HG03521 (cell line): Measurements from ENCODE around the gene SPOCK2.
"Not testable (repeated sequence)": the region's sequence is repeated elsewhere in the genome, so short reads cannot be mapped to it uniquely, and the experiment has no call there.

Experiments used
- ATAC-seq: cut with Tn5 transposase; IDR thresholded peaks from one replicate; pipeline ENCODE4 v1.9.1; 2021; ENCODE audit warnings: mild to moderate bottlenecking, moderate library complexity; ENCODE audit not compliant: unreplicated experiment

SPOCK2 gene

GRCh38 chr10:72087969-72088888 lies at the start of gene SPOCK2:
SPOCK2 (minus strand) TSS chr10:72088551; CDS start chr10:72088328, 223 bp downstream.
- no peak for ATAC-seq

- ATAC-seq, result no peak
These were observed 49.2 kb upstream of the SPOCK2 start for GRCh38 chr10:72137583-72137982.

- not testable (repeated sequence) for ATAC-seq
These were observed 47.9 kb upstream of the SPOCK2 start for GRCh38 chr10:72136225-72136624.

- ATAC-seq, result no peak
These were observed 46.7 kb upstream of the SPOCK2 start for GRCh38 chr10:72134785-72135767.

- ATAC-seq, result peak; percentile 64
These were observed 45.2 kb upstream of the SPOCK2 start for GRCh38 chr10:72133517-72133916.

GRCh38 chr10:72132854-72133253 lies 44.5 kb upstream of the SPOCK2 start:
- ATAC-seq, result no peak

- ATAC-seq, result no peak
These were observed 39.2 kb upstream of the SPOCK2 start for GRCh38 chr10:72127571-72127970.

- ATAC-seq, result no peak
These were observed 38.5 kb upstream of the SPOCK2 start for GRCh38 chr10:72126872-72127232.

GRCh38 chr10:72126184-72126871 lies 38.0 kb upstream of the SPOCK2 start:
- no peak for ATAC-seq

- ATAC-seq, result no peak
These were observed 36.6 kb upstream of the SPOCK2 start for GRCh38 chr10:72124989-72125388.

- no peak for ATAC-seq
These were observed 36.0 kb upstream of the SPOCK2 start for GRCh38 chr10:72124381-72124780.

- no peak for ATAC-seq
These were observed 35.3 kb upstream of the SPOCK2 start for GRCh38 chr10:72123616-72124015.

- no peak for ATAC-seq
These were observed 33.9 kb upstream of the SPOCK2 start for GRCh38 chr10:72122221-72122620.

- ATAC-seq, result no peak
These were observed 33.0 kb upstream of the SPOCK2 start for GRCh38 chr10:72121389-72121788.

- no peak for ATAC-seq
These were observed 28.0 kb upstream of the SPOCK2 start for GRCh38 chr10:72116372-72116771.

GRCh38 chr10:72114706-72115450 lies 26.5 kb upstream of the SPOCK2 start:
- ATAC-seq, result no peak

GRCh38 chr10:72110673-72111401 lies 22.5 kb upstream of the SPOCK2 start:
- no peak for ATAC-seq

- no peak for ATAC-seq
These were observed 21.3 kb upstream of the SPOCK2 start for GRCh38 chr10:72109636-72110157.
